Kasumi-1 (cell line): Measurements from ENCODE around the gene TCL1B.
"Not testable (repeated sequence)": the region's sequence is repeated elsewhere in the genome, so short reads cannot be mapped to it uniquely, and the experiment has no call there.

ENCODE experiments used
- DNase-seq, 2 experiments: peaks; one replicate each; lab custom pipeline; 2025; lab: John Stamatoyannopoulos, UW

TCL1B gene

DNA sequence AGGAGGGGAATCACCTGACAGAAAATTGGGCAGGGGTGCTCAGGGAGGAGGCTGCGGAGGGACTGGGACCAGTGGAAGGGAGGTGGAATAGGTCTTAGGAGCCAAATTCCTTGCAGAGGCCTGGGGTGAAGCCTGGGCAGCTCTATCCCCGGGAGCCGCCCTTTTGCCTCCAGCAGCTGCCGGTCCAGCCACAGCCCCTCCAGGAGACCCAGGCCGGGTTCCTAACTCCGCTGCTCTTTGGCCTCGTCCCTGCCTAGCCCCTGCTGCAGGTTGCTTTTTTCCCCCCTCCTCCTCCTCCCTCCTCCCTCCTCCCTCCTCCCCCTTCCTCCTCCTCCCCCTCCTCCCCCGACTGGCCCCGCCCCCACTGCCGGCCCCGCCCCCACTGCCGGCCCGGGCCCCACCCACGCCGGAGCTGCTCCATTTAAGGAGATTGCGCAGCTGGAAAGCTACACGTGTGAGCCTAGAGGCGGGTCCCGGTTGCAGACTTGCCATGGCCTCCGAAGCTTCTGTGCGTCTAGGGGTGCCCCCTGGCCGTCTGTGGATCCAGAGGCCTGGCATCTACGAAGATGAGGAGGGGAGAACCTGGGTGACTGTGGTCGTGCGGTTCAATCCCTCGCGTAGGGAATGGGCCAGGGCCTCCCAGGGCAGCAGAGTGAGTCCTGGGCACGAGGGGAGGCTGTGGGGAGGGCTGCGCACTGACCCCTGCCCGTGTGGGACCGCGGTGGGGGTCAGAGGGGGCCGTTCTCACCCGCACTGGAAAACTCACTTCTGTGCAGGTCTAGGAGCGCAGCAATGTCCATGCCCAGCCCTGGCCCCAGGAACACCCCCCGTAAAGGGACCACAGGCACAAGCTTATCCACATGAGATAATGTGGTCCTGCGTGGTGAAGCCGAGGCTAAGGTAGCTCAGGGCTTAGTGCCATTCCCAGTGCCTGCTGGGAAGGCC, at the start of gene TCL1B:
TCL1B (plus strand) TSS at position 449 of the 945 bp plus-strand sequence; CDS start at position 491, 42 bp downstream.
- DNase-seq, result no peak

DNA sequence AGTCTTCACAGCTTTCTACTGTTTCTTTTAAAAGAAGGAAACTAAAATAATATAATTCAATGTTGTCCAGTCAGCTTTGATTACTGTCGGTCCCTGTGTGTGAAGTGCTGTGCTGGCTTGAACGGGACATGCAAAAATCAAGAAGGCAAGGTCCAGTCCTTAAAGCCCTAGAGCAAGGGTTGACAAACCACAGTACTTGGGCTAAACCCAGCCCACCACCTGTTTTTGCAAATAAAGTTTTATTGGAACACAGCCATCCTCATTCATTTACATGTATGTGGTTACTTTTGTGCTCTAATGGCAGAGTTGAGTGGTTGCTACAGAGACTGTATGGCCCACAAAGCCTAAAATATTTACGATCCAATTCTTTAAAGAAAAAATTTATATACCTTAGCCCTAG, 41.2 kb upstream of the TCL1B start:
- DNase-seq, result no peak

DNA sequence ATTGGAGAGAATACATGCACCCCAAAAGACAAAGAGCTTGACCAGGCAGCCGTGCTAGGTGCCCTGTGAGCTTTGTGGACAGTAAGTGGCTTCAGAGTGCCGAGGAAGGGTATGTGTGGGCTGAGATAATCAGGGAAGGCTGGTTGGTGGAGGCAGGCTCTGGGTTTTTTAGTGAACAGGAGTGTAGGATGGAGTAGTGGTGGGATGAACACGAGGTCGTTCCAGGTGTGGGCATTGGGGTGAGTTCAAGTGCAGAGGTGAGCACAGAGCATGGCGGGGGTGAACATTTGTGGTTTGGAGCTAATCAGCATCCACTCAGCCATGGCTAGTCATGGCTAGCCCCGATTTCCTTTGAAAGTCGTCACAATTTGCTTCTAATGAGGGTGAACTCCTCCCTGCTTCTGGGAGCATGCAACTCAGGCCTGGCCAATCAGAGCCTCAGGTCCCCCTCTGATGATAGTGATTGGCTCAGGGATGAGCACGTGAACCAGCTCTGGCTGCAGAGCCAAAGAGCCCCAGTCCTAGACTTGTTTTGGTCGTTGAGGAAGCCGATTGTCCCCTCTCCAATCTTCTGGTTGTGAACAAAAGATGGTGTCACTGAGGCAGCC, 40.7 kb upstream of the TCL1B start:
- no peak for DNase-seq

- DNase-seq, result no peak
Measured at GRCh38 chr14:95647926-95648325, 38.3 kb upstream of the TCL1B start.

DNA sequence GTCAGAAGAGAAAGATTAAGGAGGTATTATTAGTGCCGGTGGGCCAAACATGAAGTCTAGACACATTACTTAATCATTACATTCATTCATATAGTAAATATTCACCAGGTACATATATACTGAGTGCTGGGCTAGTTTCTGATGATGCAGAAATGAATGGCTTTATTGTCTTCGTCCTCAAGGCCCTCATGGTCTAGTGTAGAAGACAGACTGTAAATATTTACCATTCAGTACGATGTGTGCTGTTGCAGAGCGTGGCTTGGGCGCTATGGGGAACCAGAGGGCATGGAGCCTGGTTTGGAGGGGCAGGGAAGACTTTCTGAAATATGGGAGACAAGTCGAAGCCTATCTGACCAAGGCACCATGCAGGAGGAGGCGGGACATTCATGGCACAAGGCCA, 37.0 kb upstream of the TCL1B start:
- no peak for DNase-seq

GRCh38 chr14:95651028-95651427, 35.2 kb upstream of the TCL1B start:
- DNase-seq, result no peak

DNA sequence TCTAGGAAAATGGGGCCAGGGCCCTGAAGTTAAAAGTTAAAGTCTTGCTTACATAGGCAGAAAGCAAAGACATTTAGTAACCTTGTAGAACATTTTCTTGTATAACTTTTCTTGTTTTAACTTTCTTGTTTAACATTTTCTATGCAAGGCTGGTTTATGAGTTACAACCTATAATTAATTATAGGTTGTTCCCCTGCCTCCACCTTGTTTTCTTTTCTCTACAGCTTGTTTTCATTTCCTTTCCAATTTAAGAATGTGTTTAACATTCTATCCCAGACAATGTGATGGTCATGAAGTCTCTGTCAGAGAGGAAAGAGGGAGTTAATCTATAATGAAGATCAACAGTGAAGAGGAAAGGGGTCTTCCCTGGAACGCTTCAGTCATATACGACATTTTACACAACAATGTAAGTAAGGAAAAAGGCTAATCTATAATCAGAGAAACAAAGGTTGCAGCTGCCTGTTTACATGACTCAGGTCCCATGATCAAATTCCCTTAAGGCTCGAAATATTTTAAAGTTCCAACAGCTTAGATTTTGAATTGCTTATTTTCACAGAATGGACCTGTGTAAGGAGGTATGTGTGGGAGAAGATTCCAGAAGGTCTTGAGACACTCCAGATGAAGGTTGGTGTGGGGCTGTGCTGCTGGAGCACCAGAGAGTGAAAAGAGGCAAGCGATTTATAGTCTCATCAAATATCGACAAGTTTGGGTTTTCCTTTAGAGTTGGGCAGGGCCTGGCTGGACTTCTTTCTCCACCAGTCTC, 34.2 kb upstream of the TCL1B start:
- DNase-seq, result no peak

GRCh38 chr14:95652690-95653089, 33.5 kb upstream of the TCL1B start:
- DNase-seq, result no peak

DNA sequence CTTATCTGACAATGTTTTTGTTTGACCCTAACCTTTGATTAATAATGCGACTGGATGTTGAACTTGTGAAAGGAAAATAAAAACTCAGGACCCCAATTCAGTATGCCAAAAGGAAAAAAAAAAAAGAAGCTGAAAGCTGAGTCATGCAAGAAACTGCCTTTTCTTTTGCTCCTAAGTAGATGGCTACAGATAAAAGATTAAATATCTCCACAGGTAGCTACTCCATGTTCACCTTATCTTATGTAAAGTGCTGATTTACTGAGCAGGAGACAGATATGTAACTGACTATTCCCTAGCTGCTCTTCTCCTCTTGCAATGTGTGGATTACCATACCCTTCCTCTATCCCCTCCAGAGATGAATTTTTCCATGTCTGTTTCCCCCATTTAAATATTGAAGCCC, 30.8 kb upstream of the TCL1B start:
- no peak for DNase-seq

DNA sequence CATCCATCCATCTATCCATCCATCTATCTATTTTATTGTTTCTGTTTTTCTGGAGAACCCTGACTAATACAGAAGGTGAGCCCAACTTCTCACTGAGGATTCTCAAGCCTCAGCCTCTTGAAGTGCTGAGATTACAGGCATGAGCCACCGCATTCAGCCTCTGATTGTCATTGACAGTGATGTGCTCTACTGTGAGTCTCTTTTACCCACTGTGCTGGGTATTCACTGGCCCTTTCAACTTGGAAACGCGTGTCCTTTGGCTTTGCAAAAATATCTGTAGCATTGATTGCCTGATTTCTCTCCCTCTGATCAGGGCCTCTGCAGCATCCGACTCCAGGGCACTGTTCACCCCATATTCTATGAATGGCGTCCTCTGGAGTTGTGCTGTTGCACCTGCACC, 29.6 kb upstream of the TCL1B start:
- DNase-seq, result no peak

DNA sequence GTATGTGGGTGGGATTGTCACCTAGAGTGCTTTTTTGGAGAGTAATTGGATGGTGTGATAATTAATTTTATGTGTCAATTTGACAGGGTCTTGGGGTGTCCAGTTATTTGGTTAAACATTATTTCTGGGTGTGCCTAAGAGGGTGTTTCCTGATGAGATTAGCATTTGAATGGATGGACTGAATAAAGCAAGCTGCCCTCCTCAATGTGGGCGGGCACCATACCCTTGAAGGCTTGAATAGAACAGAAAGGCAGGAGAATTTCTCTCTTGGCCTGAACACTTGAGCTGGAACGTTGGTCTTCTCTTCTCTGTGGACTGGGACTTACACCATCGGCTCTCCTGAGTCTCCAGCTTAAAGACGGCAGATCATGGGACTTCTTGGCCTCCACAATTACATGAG, 28.8 kb upstream of the TCL1B start:
- DNase-seq, result no peak

DNA sequence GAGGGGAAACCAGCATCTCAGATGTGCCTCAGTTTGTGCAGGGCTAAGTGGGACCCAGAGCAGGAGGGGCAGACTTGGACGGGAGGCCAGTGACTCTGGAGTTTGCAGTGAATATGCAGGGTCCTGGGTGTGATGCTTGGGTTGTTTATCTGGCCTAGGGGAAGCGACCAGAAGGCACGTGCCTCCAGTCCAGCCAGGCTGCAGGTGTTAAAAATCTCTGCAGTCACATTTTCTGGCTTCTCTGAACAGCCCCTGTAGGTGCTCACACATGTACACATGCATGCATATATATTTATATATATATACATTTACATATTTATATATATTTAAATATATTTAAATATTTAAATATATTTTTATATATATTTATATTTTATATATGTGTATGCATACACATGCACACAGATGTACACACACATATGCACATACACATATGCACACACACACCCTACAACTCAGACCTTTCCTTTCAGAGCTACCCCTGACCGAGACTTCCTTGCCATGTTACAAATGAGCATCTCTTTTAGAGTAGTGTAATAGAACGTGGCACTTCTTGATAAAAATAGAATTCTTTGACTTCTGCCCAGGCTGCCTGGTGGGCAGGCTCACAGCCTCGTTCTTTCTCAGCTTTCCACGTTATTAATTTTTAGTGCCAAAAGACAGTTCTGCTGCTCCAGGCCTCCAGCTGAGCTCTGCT, 26.8 kb upstream of the TCL1B start:
- no peak for DNase-seq

DNA sequence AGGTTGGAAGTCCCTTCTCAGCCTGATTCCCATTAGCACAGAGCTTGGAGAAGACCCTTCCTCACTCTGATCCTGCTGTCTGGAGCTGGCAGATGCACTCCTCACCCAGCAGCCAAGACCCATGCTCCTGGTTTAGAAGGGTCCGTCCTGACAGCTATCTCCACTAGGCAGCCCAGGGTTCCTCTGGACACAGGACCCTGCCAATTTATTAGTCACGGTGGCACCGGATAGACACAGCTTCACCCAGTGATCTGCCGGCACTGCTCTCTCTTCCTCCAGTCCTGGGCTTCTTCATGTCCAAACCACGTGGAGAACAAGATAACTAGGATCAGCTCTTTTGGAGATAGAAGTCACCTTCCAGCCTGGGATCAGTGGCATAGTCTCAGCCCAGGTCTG, 26.2 kb upstream of the TCL1B start:
- no peak for DNase-seq

- DNase-seq, result no peak
Measured at GRCh38 chr14:95660651-95661515, 25.3 kb upstream of the TCL1B start.

- DNase-seq, result no peak
Measured at GRCh38 chr14:95662376-95663186, 23.6 kb upstream of the TCL1B start.

DNA sequence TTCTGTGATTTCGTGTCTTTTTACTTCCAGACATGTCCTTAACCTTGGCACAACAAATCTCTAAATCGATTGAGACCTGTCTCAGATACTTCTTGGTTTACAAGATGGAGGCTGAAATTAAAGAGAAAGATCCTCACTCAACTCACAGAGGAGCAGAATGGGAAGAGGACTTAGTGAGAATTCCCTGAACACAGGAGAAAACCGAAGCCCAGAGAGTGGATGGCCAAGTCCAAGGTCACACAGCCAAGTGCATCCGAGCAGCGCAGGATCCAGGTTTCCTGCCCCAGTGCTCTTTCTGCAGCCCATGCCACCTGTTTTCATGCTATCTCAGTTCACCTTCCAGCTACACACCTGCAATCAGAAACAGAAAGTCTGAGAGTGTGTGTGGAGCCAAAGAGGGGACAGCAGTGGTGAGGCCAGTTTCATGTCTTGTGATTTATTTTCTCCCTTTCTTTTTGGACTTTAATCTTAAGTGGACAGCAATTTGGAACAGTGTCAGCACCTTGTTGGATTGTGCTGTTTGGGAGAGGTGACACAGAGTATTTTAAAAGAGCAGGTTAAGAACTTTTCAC, 22.9 kb upstream of the TCL1B start:
- DNase-seq, result no peak

GRCh38 chr14:95664066-95664465, 22.2 kb upstream of the TCL1B start:
- no peak for DNase-seq

GRCh38 chr14:95664546-95664945, 21.7 kb upstream of the TCL1B start:
- DNase-seq, result no peak

DNA sequence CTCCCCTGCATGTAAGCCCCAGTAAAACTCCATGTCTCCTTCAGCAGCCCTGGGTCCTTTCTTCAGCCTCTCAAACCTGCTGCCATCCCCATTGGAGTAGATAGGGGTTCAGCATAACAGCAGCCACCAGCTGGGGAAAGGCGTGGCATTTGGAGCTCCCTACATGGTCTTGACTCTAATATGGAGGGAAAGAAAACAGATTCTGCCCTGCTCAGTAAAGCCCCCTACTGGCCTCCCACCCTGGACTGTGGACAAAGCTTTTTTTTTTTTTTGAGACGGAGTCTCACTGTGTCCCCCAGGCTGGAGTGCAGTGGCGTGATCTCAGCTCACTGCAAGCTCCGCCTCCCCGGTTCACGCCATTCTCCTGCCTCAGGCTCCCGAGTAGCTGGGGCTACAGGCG, 20.7 kb upstream of the TCL1B start:
- not testable (repeated sequence) for DNase-seq

- no peak for DNase-seq
Measured at GRCh38 chr14:95666450-95666849, 19.8 kb upstream of the TCL1B start.
